Measurements from ENCODE around the gene MBD4. TPM values are rescaled to one million over a fixed set of nuclear protein-coding genes. Genes with fewer than 3 reads are reported as not detected.

The MBD4 gene
- total RNA-seq, 2 donors from 2014 or later = 20.6 to 34.0 TPM

DNA sequence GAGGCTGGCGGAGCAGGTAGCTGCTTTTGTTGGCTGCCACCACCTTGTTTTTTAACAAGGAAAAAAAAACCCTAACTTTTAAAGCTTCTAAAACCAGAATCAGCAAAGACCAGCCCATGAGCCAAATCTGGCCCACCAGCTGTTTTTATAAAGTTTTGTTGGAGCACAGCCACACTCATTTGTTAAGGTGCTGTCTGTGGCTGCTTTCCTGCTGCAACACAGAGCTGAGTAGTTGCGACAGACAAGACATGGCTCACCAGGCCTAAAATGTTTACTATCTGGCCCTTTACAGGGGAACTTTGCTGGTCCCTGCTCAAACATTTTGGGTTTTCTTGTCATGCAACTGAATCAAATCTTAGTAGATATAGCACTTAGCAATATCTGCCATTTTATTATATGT, 30.2 kb downstream of the MBD4 start:
- no peaks in the 10 kb centered on the region for H3K4me1 ChIP-seq (replicated peaks)
- intact Hi-C loops (cut with DNase I) = no loop called here
- H3K4me3 ChIP-seq = no peak overlapping the region
- WGBS = 47% methylated on average over 2 of the region's 2 CpGs
- no peaks in the 10 kb centered on the region for H3K27me3 ChIP-seq (replicated peaks; ENCODE audit: insufficient read depth)
- H3K36me3 ChIP-seq = no peaks in the 10 kb centered on the region
- H3K27ac ChIP-seq = no peak overlapping the region
- no peaks in the 10 kb centered on the region for H3K9me3 ChIP-seq
- DNase-seq (ENCODE audit: low spot score) = no peak
- no peak for TF ChIP-seq POLR2A (IDR thresholded peaks at IDR 0.05)
- TF ChIP-seq, protein P1, sequence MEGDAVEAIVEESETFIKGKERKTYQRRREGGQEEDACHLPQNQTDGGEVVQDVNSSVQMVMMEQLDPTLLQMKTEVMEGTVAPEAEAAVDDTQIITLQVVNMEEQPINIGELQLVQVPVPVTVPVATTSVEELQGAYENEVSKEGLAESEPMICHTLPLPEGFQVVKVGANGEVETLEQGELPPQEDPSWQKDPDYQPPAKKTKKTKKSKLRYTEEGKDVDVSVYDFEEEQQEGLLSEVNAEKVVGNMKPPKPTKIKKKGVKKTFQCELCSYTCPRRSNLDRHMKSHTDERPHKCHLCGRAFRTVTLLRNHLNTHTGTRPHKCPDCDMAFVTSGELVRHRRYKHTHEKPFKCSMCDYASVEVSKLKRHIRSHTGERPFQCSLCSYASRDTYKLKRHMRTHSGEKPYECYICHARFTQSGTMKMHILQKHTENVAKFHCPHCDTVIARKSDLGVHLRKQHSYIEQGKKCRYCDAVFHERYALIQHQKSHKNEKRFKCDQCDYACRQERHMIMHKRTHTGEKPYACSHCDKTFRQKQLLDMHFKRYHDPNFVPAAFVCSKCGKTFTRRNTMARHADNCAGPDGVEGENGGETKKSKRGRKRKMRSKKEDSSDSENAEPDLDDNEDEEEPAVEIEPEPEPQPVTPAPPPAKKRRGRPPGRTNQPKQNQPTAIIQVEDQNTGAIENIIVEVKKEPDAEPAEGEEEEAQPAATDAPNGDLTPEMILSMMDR (IDR thresholded peaks at IDR 0.05) = no peak
- no peak for TF ChIP-seq POLR2AphosphoS5 (IDR thresholded peaks at IDR 0.05)

DNA sequence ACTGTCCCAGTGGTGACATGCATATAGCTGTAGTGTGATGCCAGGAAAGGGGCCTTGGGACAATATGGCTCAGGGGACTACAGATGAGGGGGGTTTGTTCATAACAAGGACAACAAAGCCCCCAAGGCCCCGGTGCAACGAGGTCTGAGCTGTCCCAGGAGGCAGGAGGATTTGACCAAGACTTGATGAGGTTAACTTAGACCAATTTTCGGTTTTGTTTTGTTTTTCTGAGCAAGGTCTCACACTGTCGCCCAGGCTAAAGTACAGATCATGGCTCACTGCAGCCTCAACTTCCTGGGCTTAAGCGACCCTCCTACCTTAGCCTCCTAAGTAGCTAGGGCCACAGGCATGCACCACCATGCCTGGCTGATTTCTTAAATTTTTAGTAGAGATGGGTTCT, 35.1 kb downstream of the MBD4 start:
- Histone ChIP-seq H3K36me3 (no peaks in the 10 kb centered on the region), H3K9me3 (no peaks in the 10 kb centered on the region), H3K4me3 (no peak overlapping the region), H3K27me3 (replicated peaks; ENCODE audit: insufficient read depth) (no peaks in the 10 kb centered on the region), H3K27ac (no peak overlapping the region), H3K4me1 (replicated peaks) (no peaks in the 10 kb centered on the region)
- no peak for DNase-seq (ENCODE audit: low spot score)
- TF ChIP-seq POLR2A (IDR thresholded peaks at IDR 0.05) (no peak), POLR2AphosphoS5 (IDR thresholded peaks at IDR 0.05) (no peak)
- TF ChIP-seq, protein P1 (IDR thresholded peaks at IDR 0.05) = no peak
- WGBS = 84% methylated on average over 5 of the region's 5 CpGs
- intact Hi-C loops (cut with DNase I) = no loop called here

DNA sequence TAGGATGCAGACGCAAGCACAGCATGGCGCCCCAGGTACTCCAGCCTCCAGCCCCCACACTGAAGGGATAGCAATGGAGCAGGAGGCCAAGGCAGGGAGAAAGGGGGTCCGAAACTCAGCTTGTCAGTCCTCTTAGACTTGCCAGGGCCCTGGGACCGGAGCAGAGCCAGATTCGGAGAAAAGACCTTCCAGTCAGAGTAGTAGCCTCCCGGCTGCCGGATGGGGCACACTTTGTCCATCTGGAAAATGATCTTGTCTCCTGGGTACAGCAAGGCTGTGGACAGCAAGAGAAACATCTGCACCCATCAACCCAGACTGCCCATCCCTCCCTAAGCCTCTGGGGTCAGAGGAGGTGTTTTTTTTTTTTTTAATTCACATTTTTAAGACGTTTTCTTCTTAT, 35.6 kb downstream of the MBD4 start:
- DNase-seq (ENCODE audit: low spot score) = no peak
- H3K27ac ChIP-seq = no peak overlapping the region
- intact Hi-C loops (cut with DNase I) = no loop called here

DNA sequence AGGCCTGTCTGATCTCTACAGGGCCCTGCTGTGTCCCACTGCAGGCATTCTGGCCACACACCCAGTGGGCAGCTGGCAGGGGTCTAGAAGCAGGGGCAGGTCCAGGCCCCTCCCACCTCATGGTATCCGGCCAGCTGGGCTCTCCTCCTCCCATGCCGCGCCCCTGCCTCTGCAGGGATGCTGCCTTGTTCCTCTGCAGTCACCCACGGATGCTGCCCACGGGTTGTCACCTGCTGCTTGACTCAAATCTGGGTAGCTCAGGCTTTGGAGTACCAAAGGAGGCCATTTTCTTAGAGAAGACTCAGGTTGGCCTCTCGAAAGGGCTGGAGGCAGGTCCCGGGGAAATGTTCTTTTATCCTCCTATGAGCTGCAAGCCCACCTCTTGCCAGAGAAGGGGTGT, 36.3 kb downstream of the MBD4 start:
- Histone ChIP-seq H3K27ac (no peak overlapping the region), H3K27me3 (replicated peaks; ENCODE audit: insufficient read depth) (no peaks in the 10 kb centered on the region), H3K4me1 (replicated peaks) (no peaks in the 10 kb centered on the region), H3K9me3 (no peaks in the 10 kb centered on the region), H3K36me3 (no peaks in the 10 kb centered on the region), H3K4me3 (no peak overlapping the region)
- TF ChIP-seq POLR2AphosphoS5 (IDR thresholded peaks at IDR 0.05) (no peak), POLR2A (IDR thresholded peaks at IDR 0.05) (no peak)
- TF ChIP-seq, protein P1 (IDR thresholded peaks at IDR 0.05) = no peak
- no peak for DNase-seq (ENCODE audit: low spot score)
- WGBS = 82% methylated on average over 7 of the region's 7 CpGs
- intact Hi-C loops (cut with DNase I) = no loop called here

More for the DNA sequence above, 35.6 kb downstream of the MBD4 start:
- H3K4me1 ChIP-seq (replicated peaks) = no peaks in the 10 kb centered on the region
- no peaks in the 10 kb centered on the region for H3K27me3 ChIP-seq (replicated peaks; ENCODE audit: insufficient read depth)
- no peak overlapping the region for H3K4me3 ChIP-seq
- WGBS = 79% methylated on average over 8 of the region's 8 CpGs
- no peaks in the 10 kb centered on the region for H3K36me3 ChIP-seq
- TF ChIP-seq, protein P1 (IDR thresholded peaks at IDR 0.05) = no peak
- no peak for TF ChIP-seq POLR2AphosphoS5 (IDR thresholded peaks at IDR 0.05)
- TF ChIP-seq POLR2A (IDR thresholded peaks at IDR 0.05) = no peak
- H3K9me3 ChIP-seq = no peaks in the 10 kb centered on the region

DNA sequence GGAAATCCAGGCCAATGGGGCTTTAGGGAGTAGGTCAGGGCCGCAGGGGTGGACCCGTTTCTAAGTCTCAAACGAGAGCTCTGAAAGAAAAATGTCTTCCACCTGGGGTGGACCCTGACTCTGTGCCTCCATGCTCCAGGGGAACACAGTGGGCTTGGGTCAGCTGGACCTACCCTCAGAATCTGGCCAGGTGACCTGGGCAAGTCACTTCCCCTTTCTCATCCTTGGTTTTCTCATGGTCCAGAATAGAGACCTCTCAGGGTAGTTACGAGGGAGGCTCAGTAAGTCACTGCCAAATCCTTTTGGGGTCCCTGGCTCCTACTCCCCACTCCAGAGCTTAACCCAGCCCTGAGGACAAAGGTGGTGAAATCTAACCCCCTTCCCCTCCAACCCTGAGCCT, 37.1 kb downstream of the MBD4 start:
- Histone ChIP-seq H3K27me3 (replicated peaks; ENCODE audit: insufficient read depth) (no peaks in the 10 kb centered on the region), H3K27ac (no peak overlapping the region)

More for the DNA sequence above, 37.1 kb downstream of the MBD4 start:
- H3K36me3 ChIP-seq = no peaks in the 10 kb centered on the region
- H3K4me3 ChIP-seq = no peak overlapping the region
- no peaks in the 10 kb centered on the region for H3K9me3 ChIP-seq
- peaks cover 3% of the 10 kb centered on the region for H3K4me1 ChIP-seq (replicated peaks)
- 96% methylated on average over 4 of the region's 4 CpGs for WGBS
- TF ChIP-seq POLR2A (IDR thresholded peaks at IDR 0.05) = no peak
- TF ChIP-seq POLR2AphosphoS5 (IDR thresholded peaks at IDR 0.05) = no peak
- TF ChIP-seq, protein P1 (IDR thresholded peaks at IDR 0.05) = no peak
- intact Hi-C loops (cut with DNase I) = no loop called here
- no peak for DNase-seq (ENCODE audit: low spot score)

Measured in prostate gland (tissue), 2 donors.